Vagina (tissue), 2 donors: ENCODE measurements around the gene DET1. TPM values are rescaled to one million over a fixed set of nuclear protein-coding genes. Genes with fewer than 3 reads are reported as not detected.
"Not testable (repeated sequence)": the region's sequence is repeated elsewhere in the genome, so short reads cannot be mapped to it uniquely, and the experiment has no call there.

Experiments used
- DNase-seq, 2 donors: peaks; one replicate each; pipeline ENCODE4 v3.0.0-alpha.2; 2017; ENCODE audit errors: extremely low spot score in 2 of 2
- H3K27ac ChIP-seq: fragments of 200-600 bp; sonication (generic); one replicate; pipeline ENCODE4 v1.5.1; 2019
- H3K27me3 ChIP-seq: fragments of 200-600 bp; sonication (generic); one replicate; pipeline ENCODE4 v1.5.1; 2019
- H3K36me3 ChIP-seq, 2 donors: fragments of 200-600 bp; sonication (generic); one replicate each; pipeline ENCODE4 v1.5.1; 2017 to 2019
- H3K4me1 ChIP-seq: fragments of 200-600 bp; sonication (generic); one replicate; pipeline ENCODE4 v1.5.1; 2019
- H3K4me3 ChIP-seq, 2 donors: fragments of 200-600 bp; sonication (generic); 1 replicate in 1 of 2; 2 replicates in 1 of 2; pipeline ENCODE4 v1.5.1; 2016 to 2019
- H3K9me3 ChIP-seq: fragments of 200-600 bp; sonication (generic); one replicate; pipeline ENCODE4 v1.5.1; 2019
- POLR2A ChIP-seq, 2 donors: fragments of 450-650 bp; IDR thresholded peaks; one replicate each; pipeline ENCODE4 v1.6.1; 2017; ENCODE audit warnings: antibody characterized with exemption in 2 of 2, mild to moderate bottlenecking in 2 of 2, moderate library complexity in 2 of 2
- POLR2AphosphoS5 ChIP-seq, 2 donors: sonication (generic); formaldehyde crosslinking; IDR thresholded peaks; one replicate each; pipeline ENCODE4 v1.9.0; 2017; ENCODE audit warnings: antibody characterized with exemption in 2 of 2, mild to moderate bottlenecking in 2 of 2, low read depth in 1 of 2; ENCODE audit not compliant: insufficient read depth in 1 of 2
- intact Hi-C: fragments of 100-400 bp; cut with DNase I; formaldehyde crosslinking; loops from one replicate; pipeline ENCODE4 v1.15.1; 2023
- total RNA-seq: library from RNA; depleted of rRNA; stranded (reverse); fragments of >200 nt; gene quantifications from one replicate; pipeline ENCODE4 v1.2.3, GENCODE V29; 2016
- TF ChIP-seq, protein P1 (sequence below), 3 experiments: fragments of 450-650 bp in 2 of 3; fragments of 200-600 bp in 1 of 3; sonication (generic) in 1 of 3; IDR thresholded peaks; one replicate each; pipeline ENCODE4 v1.5.1; 2017 to 2019; ENCODE audit warnings: antibody characterized with exemption in 3 of 3, mild to moderate bottlenecking in 2 of 3, moderate library complexity in 2 of 3

Gene DET1
- total RNA-seq, 1 donor from 2014 or later = 5.6 TPM

- no peak overlapping the region for H3K27ac ChIP-seq
- H3K36me3 ChIP-seq = peaks cover 3 to 44% of the 10 kb centered on the region in 2 donors
- TF ChIP-seq POLR2A (IDR thresholded peaks at IDR 0.05) (no peak), POLR2AphosphoS5 (IDR thresholded peaks at IDR 0.05; ENCODE audit: insufficient read depth in 1 of 2, low read depth in 1 of 2) (no peak)
- TF ChIP-seq, protein P1, sequence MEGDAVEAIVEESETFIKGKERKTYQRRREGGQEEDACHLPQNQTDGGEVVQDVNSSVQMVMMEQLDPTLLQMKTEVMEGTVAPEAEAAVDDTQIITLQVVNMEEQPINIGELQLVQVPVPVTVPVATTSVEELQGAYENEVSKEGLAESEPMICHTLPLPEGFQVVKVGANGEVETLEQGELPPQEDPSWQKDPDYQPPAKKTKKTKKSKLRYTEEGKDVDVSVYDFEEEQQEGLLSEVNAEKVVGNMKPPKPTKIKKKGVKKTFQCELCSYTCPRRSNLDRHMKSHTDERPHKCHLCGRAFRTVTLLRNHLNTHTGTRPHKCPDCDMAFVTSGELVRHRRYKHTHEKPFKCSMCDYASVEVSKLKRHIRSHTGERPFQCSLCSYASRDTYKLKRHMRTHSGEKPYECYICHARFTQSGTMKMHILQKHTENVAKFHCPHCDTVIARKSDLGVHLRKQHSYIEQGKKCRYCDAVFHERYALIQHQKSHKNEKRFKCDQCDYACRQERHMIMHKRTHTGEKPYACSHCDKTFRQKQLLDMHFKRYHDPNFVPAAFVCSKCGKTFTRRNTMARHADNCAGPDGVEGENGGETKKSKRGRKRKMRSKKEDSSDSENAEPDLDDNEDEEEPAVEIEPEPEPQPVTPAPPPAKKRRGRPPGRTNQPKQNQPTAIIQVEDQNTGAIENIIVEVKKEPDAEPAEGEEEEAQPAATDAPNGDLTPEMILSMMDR (IDR thresholded peaks at IDR 0.05) = no peak
Observed at GRCh38 chr15:88529021-88529630, 17.4 kb downstream of the DET1 start.

DNA sequence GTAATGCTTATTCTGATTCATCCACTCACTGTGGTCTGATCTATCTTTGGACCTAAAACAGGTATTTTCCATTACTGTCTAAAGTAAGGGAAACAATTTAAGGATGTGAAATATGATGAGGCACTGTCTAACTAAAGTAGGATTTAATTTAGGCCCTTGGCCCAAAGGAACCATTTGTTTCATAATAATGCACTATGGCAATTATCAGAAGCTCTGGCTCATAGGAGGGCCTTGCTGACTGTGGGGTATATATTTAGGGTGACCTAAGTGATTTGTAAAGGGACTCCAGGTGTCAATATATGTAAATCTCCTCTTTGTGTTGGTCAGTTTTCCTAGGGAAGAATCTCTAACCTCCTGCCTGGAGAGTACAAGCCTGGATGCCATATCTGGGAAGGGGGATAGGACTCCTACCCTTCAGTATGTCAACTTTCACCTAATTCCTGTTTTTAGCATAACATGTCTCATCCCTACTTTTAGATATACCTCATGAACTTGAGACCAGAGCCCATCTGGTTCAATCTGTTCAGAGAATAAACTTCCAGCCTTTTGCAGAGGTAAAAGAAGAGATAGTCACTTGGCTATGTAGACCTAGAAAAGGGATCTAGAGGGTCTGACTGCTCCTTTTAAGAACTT, 20.1 kb downstream of the DET1 start:
- no peak overlapping the region for H3K4me3 ChIP-seq
- no peaks in the 10 kb centered on the region for H3K4me1 ChIP-seq
- TF ChIP-seq POLR2AphosphoS5 (IDR thresholded peaks at IDR 0.05; ENCODE audit: insufficient read depth in 1 of 2, low read depth in 1 of 2) (no peak), POLR2A (IDR thresholded peaks at IDR 0.05) (no peak)
- TF ChIP-seq, protein P1 (IDR thresholded peaks at IDR 0.05) = no peak
- peaks cover 3 to 41% of the 10 kb centered on the region in 2 donors for H3K36me3 ChIP-seq
- no peak for DNase-seq
- no peaks in the 10 kb centered on the region for H3K27me3 ChIP-seq
- intact Hi-C loops = no loop called here
- no peak overlapping the region for H3K27ac ChIP-seq
- H3K9me3 ChIP-seq = no peaks in the 10 kb centered on the region

More at GRCh38 chr15:88529021-88529630, 17.4 kb downstream of the DET1 start:
- H3K4me1 ChIP-seq = no peaks in the 10 kb centered on the region
- no peaks in the 10 kb centered on the region for H3K27me3 ChIP-seq
- no peaks in the 10 kb centered on the region for H3K9me3 ChIP-seq
- intact Hi-C loops = no loop called here
- no peak for DNase-seq
- H3K4me3 ChIP-seq = no peak overlapping the region

- no peak overlapping the region for H3K27ac ChIP-seq
- no peaks in the 10 kb centered on the region for H3K4me1 ChIP-seq
- H3K27me3 ChIP-seq = no peaks in the 10 kb centered on the region
- intact Hi-C loops = no loop called here
- TF ChIP-seq, protein P1 (IDR thresholded peaks at IDR 0.05) = no peak
- no peak overlapping the region for H3K4me3 ChIP-seq
- H3K36me3 ChIP-seq = peaks cover 0 to 32% of the 10 kb centered on the region in 2 donors
- H3K9me3 ChIP-seq = no peaks in the 10 kb centered on the region
- DNase-seq = no peak
Observed at GRCh38 chr15:88525418-88525817, 21.1 kb downstream of the DET1 start.

GRCh38 chr15:88524094-88524493, 22.4 kb downstream of the DET1 start:
- H3K27ac ChIP-seq, H3K9me3 ChIP-seq, intact Hi-C loops, DNase-seq, H3K4me1 ChIP-seq, H3K4me3 ChIP-seq, H3K27me3 ChIP-seq: not testable (repeated sequence)
- peaks cover 0 to 19% of the 10 kb centered on the region in 2 donors for H3K36me3 ChIP-seq

GRCh38 chr15:88518903-88519302, 27.6 kb downstream of the DET1 start:
- no peak overlapping the region for H3K27ac ChIP-seq
- DNase-seq = no peak
- H3K4me3 ChIP-seq = no peak overlapping the region
- H3K27me3 ChIP-seq = no peaks in the 10 kb centered on the region
- TF ChIP-seq POLR2AphosphoS5 (IDR thresholded peaks at IDR 0.05; ENCODE audit: insufficient read depth in 1 of 2, low read depth in 1 of 2) (no peak), POLR2A (IDR thresholded peaks at IDR 0.05) (no peak)
- TF ChIP-seq, protein P1 (IDR thresholded peaks at IDR 0.05) = no peak
- intact Hi-C loops = no loop called here
- no peaks in the 10 kb centered on the region for H3K9me3 ChIP-seq
- H3K36me3 ChIP-seq = no peaks in the 10 kb centered on the region
- no peaks in the 10 kb centered on the region for H3K4me1 ChIP-seq
